Large intestine (tissue), 3 donors: ENCODE results near the gene ATF6. TPM values are rescaled to one million over a fixed set of nuclear protein-coding genes. Genes with fewer than 3 reads are reported as not detected.

Experiments
- DNase-seq, 2 donors: peaks; one replicate each; pipeline versions ENCODE4 v3.0.0 to v3.0.0-alpha.2; 2013
- H3K27ac ChIP-seq: one replicate; pipeline ENCODE4 v1.5.1; 2013; ENCODE audit warnings: low read length
- H3K27me3 ChIP-seq: 2 replicates; pipeline ENCODE4 v1.6.1; 2013; ENCODE audit warnings: low read length; ENCODE audit not compliant: control insufficient read depth, insufficient read depth
- H3K36me3 ChIP-seq: 2 replicates; pipeline ENCODE4 v1.6.1; 2013; ENCODE audit warnings: low read length; ENCODE audit not compliant: control insufficient read depth, insufficient read depth
- H3K4me1 ChIP-seq: one replicate; pipeline ENCODE4 v1.6.1; 2013; ENCODE audit warnings: low read length; ENCODE audit not compliant: control insufficient read depth, insufficient read depth
- H3K4me3 ChIP-seq: one replicate; pipeline ENCODE4 v1.5.1; 2013; ENCODE audit warnings: low read length
- H3K9me3 ChIP-seq: one replicate; pipeline ENCODE4 v1.6.1; 2013; ENCODE audit warnings: mild to moderate bottlenecking, low read depth, low read length, moderate library complexity; ENCODE audit not compliant: control insufficient read depth
- WGBS: methylation state at CpG from one replicate; pipeline ENCODE4 v1.1.5; 2013; ENCODE audit warnings: low lambda C conversion rate; ENCODE audit not compliant: insufficient coverage; 5-methylcytosine and 5-hydroxymethylcytosine counted together
- polyA plus RNA-seq: library from polyadenylated mRNA; unstranded; fragments of 120-200 nt; gene quantifications from one replicate; pipeline ENCODE4 v1.2.1, GENCODE V29; 2013

ATF6 gene
- polyA plus RNA-seq, 1 donor: 19.6 TPM

GRCh38 chr1:161849518-161849917, 83.4 kb downstream of the ATF6 start:
- Histone ChIP-seq H3K27me3 (no peaks in the 10 kb centered on the region), H3K4me3 (no peak overlapping the region), H3K9me3 (no peaks in the 10 kb centered on the region), H3K4me1 (no peaks in the 10 kb centered on the region), H3K36me3 (peaks cover 26% of the 10 kb centered on the region), H3K27ac (no peak overlapping the region)
- DNase-seq: no peak

GRCh38 chr1:161855260-161855659, 89.1 kb downstream of the ATF6 start:
- no peaks in the 10 kb centered on the region for H3K9me3 ChIP-seq
- H3K4me1 ChIP-seq: no peaks in the 10 kb centered on the region
- no peak overlapping the region for H3K27ac ChIP-seq
- H3K27me3 ChIP-seq: no peaks in the 10 kb centered on the region
- no CpG with 5 or more reads among the region's 1 CpG for WGBS
- peaks cover 24% of the 10 kb centered on the region for H3K36me3 ChIP-seq
- DNase-seq: no peak
- H3K4me3 ChIP-seq: no peak overlapping the region

- Histone ChIP-seq H3K4me3 (no peak overlapping the region), H3K27ac (no peak overlapping the region), H3K9me3 (no peaks in the 10 kb centered on the region), H3K27me3 (no peaks in the 10 kb centered on the region), H3K36me3 (peaks cover 31% of the 10 kb centered on the region), H3K4me1 (no peaks in the 10 kb centered on the region)
- WGBS: no CpG with 5 or more reads among the region's 1 CpG
- DNase-seq: no peak
Observed at GRCh38 chr1:161858271-161858670, 92.2 kb downstream of the ATF6 start.

GRCh38 chr1:161863549-161863948, 97.4 kb downstream of the ATF6 start:
- Histone ChIP-seq H3K36me3 (peaks cover 17% of the 10 kb centered on the region), H3K4me1 (no peaks in the 10 kb centered on the region), H3K9me3 (no peaks in the 10 kb centered on the region), H3K27ac (no peak overlapping the region), H3K4me3 (no peak overlapping the region), H3K27me3 (no peaks in the 10 kb centered on the region)
- no peak for DNase-seq

GRCh38 chr1:161864577-161864976, 98.5 kb downstream of the ATF6 start:
- 100% methylated on average over 1 of the region's 1 CpG for whole genome bisulfite sequencing
- Histone ChIP-seq H3K4me1 (no peaks in the 10 kb centered on the region), H3K4me3 (no peak overlapping the region), H3K36me3 (peaks cover 17% of the 10 kb centered on the region), H3K27ac (no peak overlapping the region), H3K9me3 (no peaks in the 10 kb centered on the region), H3K27me3 (no peaks in the 10 kb centered on the region)
- DNase-seq: no peak

GRCh38 chr1:161866241-161866640, 100.1 kb downstream of the ATF6 start:
- no peak overlapping the region for H3K4me3 ChIP-seq
- peaks cover 11% of the 10 kb centered on the region for H3K36me3 ChIP-seq
- 49% methylated on average over 3 of the region's 3 CpGs for WGBS
- H3K9me3 ChIP-seq: no peaks in the 10 kb centered on the region
- DNase-seq: peak; percentile 22 to 59
- H3K4me1 ChIP-seq: no peaks in the 10 kb centered on the region
- peak overlapping the region; percentile 17 for H3K27ac ChIP-seq
- no peaks in the 10 kb centered on the region for H3K27me3 ChIP-seq

- no peak for DNase-seq
- Histone ChIP-seq H3K4me3 (no peak overlapping the region), H3K27me3 (no peaks in the 10 kb centered on the region), H3K27ac (no peak overlapping the region), H3K36me3 (peaks cover 6% of the 10 kb centered on the region), H3K9me3 (no peaks in the 10 kb centered on the region), H3K4me1 (no peaks in the 10 kb centered on the region)
- WGBS: 65% methylated on average over 2 of the region's 2 CpGs
Observed at GRCh38 chr1:161868832-161869231, 102.7 kb downstream of the ATF6 start.

GRCh38 chr1:161869291-161869690, 103.2 kb downstream of the ATF6 start:
- Histone ChIP-seq H3K4me3 (no peak overlapping the region), H3K27me3 (no peaks in the 10 kb centered on the region), H3K36me3 (peaks cover 2% of the 10 kb centered on the region), H3K27ac (no peak overlapping the region), H3K4me1 (no peaks in the 10 kb centered on the region), H3K9me3 (no peaks in the 10 kb centered on the region)
- no peak for DNase-seq

GRCh38 chr1:161872506-161872905, 106.4 kb downstream of the ATF6 start:
- DNase-seq: no peak
- Histone ChIP-seq H3K27me3 (no peaks in the 10 kb centered on the region), H3K4me1 (no peaks in the 10 kb centered on the region), H3K4me3 (no peak overlapping the region), H3K27ac (no peak overlapping the region), H3K9me3 (no peaks in the 10 kb centered on the region), H3K36me3 (peaks cover 2% of the 10 kb centered on the region)
- WGBS: 50% methylated on average over 2 of the region's 2 CpGs

GRCh38 chr1:161879261-161879660, 113.1 kb downstream of the ATF6 start:
- no CpG with 5 or more reads among the region's 1 CpG for WGBS
- H3K4me1 ChIP-seq: no peaks in the 10 kb centered on the region
- H3K9me3 ChIP-seq: no peaks in the 10 kb centered on the region
- H3K27me3 ChIP-seq: no peaks in the 10 kb centered on the region
- H3K27ac ChIP-seq: no peak overlapping the region
- H3K4me3 ChIP-seq: no peak overlapping the region
- no peak for DNase-seq
- H3K36me3 ChIP-seq: peaks cover 2% of the 10 kb centered on the region

- H3K27ac ChIP-seq: no peak overlapping the region
- 80% methylated on average over 1 of the region's 2 CpGs for WGBS
Observed at GRCh38 chr1:161884475-161884874, 118.4 kb downstream of the ATF6 start.

More at GRCh38 chr1:161884475-161884874, 118.4 kb downstream of the ATF6 start:
- Histone ChIP-seq H3K4me3 (no peak overlapping the region), H3K4me1 (no peaks in the 10 kb centered on the region), H3K9me3 (no peaks in the 10 kb centered on the region), H3K27me3 (no peaks in the 10 kb centered on the region), H3K36me3 (peaks cover 8% of the 10 kb centered on the region)
- DNase-seq: no peak
